Right atrium auricular region (tissue), 2 donors: Measurements from ENCODE around the gene AQP6. TPM values are rescaled to one million over a fixed set of nuclear protein-coding genes. Genes with fewer than 3 reads are reported as not detected.

Experiments used
- DNase-seq: peaks from one replicate; pipeline ENCODE4 v3.0.0-alpha.2; 2019; ENCODE audit warnings: low spot score
- H3K27ac ChIP-seq, 2 donors: fragments of 200-600 bp; sonication (generic); 1 replicate in 1 of 2; 2 replicates in 1 of 2; pipeline ENCODE4 v1.5.1; 2016 to 2019
- H3K27me3 ChIP-seq, 2 donors: fragments of 200-600 bp; sonication (generic); one replicate each; pipeline versions ENCODE4 v1.5.1 to v1.6.0; 2017 to 2019
- H3K36me3 ChIP-seq: fragments of 200-600 bp; sonication (generic); one replicate; pipeline ENCODE4 v1.5.1; 2016
- H3K4me1 ChIP-seq, 2 donors: fragments of 200-600 bp; sonication (generic); one replicate each; pipeline versions ENCODE4 v1.5.1 to v1.6.0; 2017 to 2019
- H3K4me3 ChIP-seq, 2 donors: fragments of 200-600 bp; sonication (generic); 1 replicate in 1 of 2; 2 replicates in 1 of 2; pipeline ENCODE4 v1.5.1; 2017 to 2019; ENCODE audit warnings: mild to moderate bottlenecking in 1 of 2, moderate library complexity in 1 of 2
- H3K9me3 ChIP-seq, 2 donors: fragments of 200-600 bp; sonication (generic); one replicate each; pipeline ENCODE4 v1.5.1; 2019
- CTCF ChIP-seq, 2 donors: fragments of 200-600 bp; sonication (generic); IDR thresholded peaks; one replicate each; pipeline ENCODE4 v1.5.1; 2019; ENCODE audit warnings: antibody characterized with exemption in 2 of 2
- total RNA-seq, 2 donors: library from RNA; depleted of rRNA; stranded (reverse); fragments of >200 nt; gene quantifications; one replicate each; pipeline ENCODE4 v1.1.0, GENCODE V29; 2016

Gene AQP6
- total RNA-seq = under 1 TPM in 1 of 2 donors, not detected in 1; 0.08 TPM

GRCh38 chr12:49972641-49973360 lies at the start of gene AQP6:
Gene AQP6 (plus strand): TSS chr12:49972947. CDS start chr12:49973174, 227 bp downstream.
- no peaks in the 10 kb centered on the region for H3K9me3 ChIP-seq
- no peak for DNase-seq
- no peak within 1 kb of the TSS for H3K27ac ChIP-seq
- no peaks in the 10 kb centered on the region for H3K36me3 ChIP-seq
- no peak within 1 kb of the TSS for H3K4me3 ChIP-seq
- H3K27me3 ChIP-seq = no peaks in the 10 kb centered on the region
- peaks cover 0 to 20% of the 10 kb centered on the region in 2 donors for H3K4me1 ChIP-seq
- no peak for TF ChIP-seq CTCF (IDR thresholded peaks at IDR 0.05)

- no peak overlapping the region for H3K4me3 ChIP-seq
- H3K4me1 ChIP-seq = peaks cover 0 to 19% of the 10 kb centered on the region in 2 donors
- peak; percentile 83 for DNase-seq
- H3K27me3 ChIP-seq = no peaks in the 10 kb centered on the region
- peak overlapping the region; percentile 39 to 52 for H3K27ac ChIP-seq
- no peak for TF ChIP-seq CTCF (IDR thresholded peaks at IDR 0.05)
- H3K9me3 ChIP-seq = no peaks in the 10 kb centered on the region
- no peaks in the 10 kb centered on the region for H3K36me3 ChIP-seq
Measured at GRCh38 chr12:49923035-49923644, 49.6 kb upstream of the AQP6 start.

GRCh38 chr12:49923880-49924556 lies 48.7 kb upstream of the AQP6 start:
- H3K4me3 ChIP-seq = no peak overlapping the region
- TF ChIP-seq CTCF (IDR thresholded peaks at IDR 0.05) = no peak
- peak; percentile 69 for DNase-seq
- H3K36me3 ChIP-seq = no peaks in the 10 kb centered on the region
- peak overlapping the region in 1 of 2 donors; percentile 52 for H3K27ac ChIP-seq
- no peaks in the 10 kb centered on the region for H3K9me3 ChIP-seq
- peaks cover 0 to 19% of the 10 kb centered on the region in 2 donors for H3K4me1 ChIP-seq
- no peaks in the 10 kb centered on the region for H3K27me3 ChIP-seq

- Histone ChIP-seq H3K9me3 (no peaks in the 10 kb centered on the region), H3K27me3 (no peaks in the 10 kb centered on the region), H3K36me3 (no peaks in the 10 kb centered on the region), H3K4me1 (peaks cover 0 to 19% of the 10 kb centered on the region in 2 donors), H3K27ac (no peak overlapping the region), H3K4me3 (no peak overlapping the region)
- DNase-seq = no peak
- TF ChIP-seq CTCF (IDR thresholded peaks at IDR 0.05) = no peak
Measured at GRCh38 chr12:49924628-49925246, 48.0 kb upstream of the AQP6 start.

- Histone ChIP-seq H3K36me3 (no peaks in the 10 kb centered on the region), H3K4me1 (peaks cover 0 to 19% of the 10 kb centered on the region in 2 donors), H3K27me3 (no peaks in the 10 kb centered on the region), H3K9me3 (no peaks in the 10 kb centered on the region), H3K4me3 (no peak overlapping the region), H3K27ac (no peak overlapping the region)
- no peak for DNase-seq
- no peak for TF ChIP-seq CTCF (IDR thresholded peaks at IDR 0.05)
Measured at GRCh38 chr12:49925433-49926204, 47.1 kb upstream of the AQP6 start.
